AG09319 (cell line): ENCODE measurements around the gene TEDC2.
"Not testable (repeated sequence)": the region's sequence is repeated elsewhere in the genome, so short reads cannot be mapped to it uniquely, and the experiment has no call there.

Source experiments
- DNase-seq: peaks from one replicate; pipeline ENCODE4 v3.0.0-alpha.2; 2010; ENCODE audit warnings: low read depth; ENCODE audit errors: extremely low read depth
- CTCF ChIP-seq: IDR thresholded peaks from 2 replicates; pipeline ENCODE4 v1.5.1; 2011; ENCODE audit warnings: low read depth, mild to moderate bottlenecking, inconsistent platforms, low read length, moderate library complexity

Gene TEDC2

GRCh38 chr16:2439598-2439997 is 20.3 kb upstream of the TEDC2 start:
- DNase-seq: no peak
- TF ChIP-seq CTCF: no peak

GRCh38 chr16:2441143-2441804 is 18.6 kb upstream of the TEDC2 start:
- DNase-seq: not testable (repeated sequence)

GRCh38 chr16:2443555-2443954 is 16.4 kb upstream of the TEDC2 start:
- no peak for TF ChIP-seq CTCF
- no peak for DNase-seq

- no peak for TF ChIP-seq CTCF
- DNase-seq: no peak
Measured at GRCh38 chr16:2447920-2448583, 11.9 kb upstream of the TEDC2 start.

- no peak for TF ChIP-seq CTCF
- DNase-seq: no peak
Measured at GRCh38 chr16:2449118-2449517, 10.8 kb upstream of the TEDC2 start.

- no peak for TF ChIP-seq CTCF
- no peak for DNase-seq
Measured at GRCh38 chr16:2450535-2450934, 9.4 kb upstream of the TEDC2 start.

GRCh38 chr16:2450975-2451381 is 8.9 kb upstream of the TEDC2 start:
- TF ChIP-seq CTCF: no peak
- no peak for DNase-seq

GRCh38 chr16:2451851-2452320 is 8.0 kb upstream of the TEDC2 start:
- TF ChIP-seq CTCF: no peak
- DNase-seq: no peak
